ENCODE measurements around the gene TC2N.

GRCh38 chr14:91748049-91748448 is 119.3 kb downstream of the TC2N start:
- TF ChIP-seq, protein P1, sequence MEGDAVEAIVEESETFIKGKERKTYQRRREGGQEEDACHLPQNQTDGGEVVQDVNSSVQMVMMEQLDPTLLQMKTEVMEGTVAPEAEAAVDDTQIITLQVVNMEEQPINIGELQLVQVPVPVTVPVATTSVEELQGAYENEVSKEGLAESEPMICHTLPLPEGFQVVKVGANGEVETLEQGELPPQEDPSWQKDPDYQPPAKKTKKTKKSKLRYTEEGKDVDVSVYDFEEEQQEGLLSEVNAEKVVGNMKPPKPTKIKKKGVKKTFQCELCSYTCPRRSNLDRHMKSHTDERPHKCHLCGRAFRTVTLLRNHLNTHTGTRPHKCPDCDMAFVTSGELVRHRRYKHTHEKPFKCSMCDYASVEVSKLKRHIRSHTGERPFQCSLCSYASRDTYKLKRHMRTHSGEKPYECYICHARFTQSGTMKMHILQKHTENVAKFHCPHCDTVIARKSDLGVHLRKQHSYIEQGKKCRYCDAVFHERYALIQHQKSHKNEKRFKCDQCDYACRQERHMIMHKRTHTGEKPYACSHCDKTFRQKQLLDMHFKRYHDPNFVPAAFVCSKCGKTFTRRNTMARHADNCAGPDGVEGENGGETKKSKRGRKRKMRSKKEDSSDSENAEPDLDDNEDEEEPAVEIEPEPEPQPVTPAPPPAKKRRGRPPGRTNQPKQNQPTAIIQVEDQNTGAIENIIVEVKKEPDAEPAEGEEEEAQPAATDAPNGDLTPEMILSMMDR (IDR thresholded peaks at IDR 0.05; ENCODE audit: poor library complexity), result no peak
- TF ChIP-seq EZH2 (IDR thresholded peaks at IDR 0.05; ENCODE audit: borderline replicate concordance) (no peak), EZH2phosphoT487 (IDR thresholded peaks at IDR 0.05; ENCODE audit: low read depth, severe bottlenecking, unreplicated experiment) (no peak)
